OCI-LY7 (cell line): ENCODE results near the gene TNFRSF25.

Experiments
- CTCF ChIP-seq: fragments of 200-600 bp; sonication (generic); conservative IDR thresholded peaks from 2 replicates; pipeline ENCODE4 v1.5.1; 2014; ENCODE audit warnings: mild to moderate bottlenecking, antibody characterized with exemption, low read length, moderate library complexity, mixed read lengths
- EZH2phosphoT487 ChIP-seq: fragments of 200-600 bp; sonication (generic); IDR thresholded peaks from 2 replicates; pipeline ENCODE4 v1.6.1; 2018; ENCODE audit warnings: low read depth, borderline replicate concordance, mild to moderate bottlenecking, mixed run types, antibody characterized with exemption, low read length, moderate library complexity, mixed read lengths

- TF ChIP-seq CTCF (no peak), EZH2phosphoT487 (no peak)
These were observed 30.4 kb upstream of the TNFRSF25 start for GRCh38 chr1:6496365-6496721.
